ENCODE measurements around the gene AACS. TPM values are rescaled to one million over a fixed set of nuclear protein-coding genes. Genes with fewer than 3 reads are reported as not detected.

The AACS gene
- total RNA-seq, 1 donor from 2014 or later: 32.0 TPM

GRCh38 chr12:125149160-125150108 lies 84.2 kb downstream of the AACS start:
- DNase-seq (ENCODE audit: low read depth, low spot score): no peak

- no peak for DNase-seq (ENCODE audit: low read depth, low spot score)
Observed at GRCh38 chr12:125151284-125151683, 86.0 kb downstream of the AACS start.

GRCh38 chr12:125152463-125152862 lies 87.2 kb downstream of the AACS start:
- no peak for DNase-seq (ENCODE audit: low read depth, low spot score)

GRCh38 chr12:125155366-125155765 lies 90.1 kb downstream of the AACS start:
- no peak for DNase-seq (ENCODE audit: low read depth, low spot score)

- DNase-seq (ENCODE audit: low read depth, low spot score): no peak
Observed at GRCh38 chr12:125157177-125157576, 91.9 kb downstream of the AACS start.

GRCh38 chr12:125159702-125160101 lies 94.5 kb downstream of the AACS start:
- DNase-seq (ENCODE audit: low read depth, low spot score): no peak

- no peak for DNase-seq (ENCODE audit: low read depth, low spot score)
Observed at GRCh38 chr12:125160281-125160955, 95.2 kb downstream of the AACS start.

- DNase-seq (ENCODE audit: low read depth, low spot score): no peak
Observed at GRCh38 chr12:125161712-125162022, 96.4 kb downstream of the AACS start.

GRCh38 chr12:125162489-125163028 lies 97.3 kb downstream of the AACS start:
- no peak for DNase-seq (ENCODE audit: low read depth, low spot score)

GRCh38 chr12:125163148-125163547 lies 97.9 kb downstream of the AACS start:
- DNase-seq (ENCODE audit: low read depth, low spot score): no peak

GRCh38 chr12:125164541-125164940 lies 99.3 kb downstream of the AACS start:
- no peak for DNase-seq (ENCODE audit: low read depth, low spot score)

- DNase-seq (ENCODE audit: low read depth, low spot score): no peak
Observed at GRCh38 chr12:125166041-125166440, 100.8 kb downstream of the AACS start.

- DNase-seq (ENCODE audit: low read depth, low spot score): no peak
Observed at GRCh38 chr12:125167658-125168057, 102.4 kb downstream of the AACS start.

- DNase-seq (ENCODE audit: low read depth, low spot score): no peak
Observed at GRCh38 chr12:125169451-125169850, 104.2 kb downstream of the AACS start.

GRCh38 chr12:125169870-125170269 lies 104.6 kb downstream of the AACS start:
- DNase-seq (ENCODE audit: low read depth, low spot score): no peak

- DNase-seq (ENCODE audit: low read depth, low spot score): no peak
Observed at GRCh38 chr12:125171267-125171666, 106.0 kb downstream of the AACS start.

- DNase-seq (ENCODE audit: low read depth, low spot score): no peak
Observed at GRCh38 chr12:125172231-125172850, 107.1 kb downstream of the AACS start.

GRCh38 chr12:125175576-125175975 lies 110.3 kb downstream of the AACS start:
- DNase-seq (ENCODE audit: low read depth, low spot score): no peak

GRCh38 chr12:125178222-125178621 lies 113.0 kb downstream of the AACS start:
- DNase-seq (ENCODE audit: low read depth, low spot score): no peak

- no peak for DNase-seq (ENCODE audit: low read depth, low spot score)
Observed at GRCh38 chr12:125180144-125180543, 114.9 kb downstream of the AACS start.

GRCh38 chr12:125181107-125181506 lies 115.9 kb downstream of the AACS start:
- DNase-seq (ENCODE audit: low read depth, low spot score): no peak

Data from pulmonary artery endothelial cell (primary cell).